HG02852 (cell line): ENCODE results near the gene FSIP1.

ENCODE experiments used
- ATAC-seq: cut with Tn5 transposase; IDR thresholded peaks from one replicate; pipeline ENCODE4 v1.9.1; 2021; ENCODE audit warnings: mild to moderate bottlenecking, moderate library complexity; ENCODE audit not compliant: unreplicated experiment

FSIP1 gene

DNA sequence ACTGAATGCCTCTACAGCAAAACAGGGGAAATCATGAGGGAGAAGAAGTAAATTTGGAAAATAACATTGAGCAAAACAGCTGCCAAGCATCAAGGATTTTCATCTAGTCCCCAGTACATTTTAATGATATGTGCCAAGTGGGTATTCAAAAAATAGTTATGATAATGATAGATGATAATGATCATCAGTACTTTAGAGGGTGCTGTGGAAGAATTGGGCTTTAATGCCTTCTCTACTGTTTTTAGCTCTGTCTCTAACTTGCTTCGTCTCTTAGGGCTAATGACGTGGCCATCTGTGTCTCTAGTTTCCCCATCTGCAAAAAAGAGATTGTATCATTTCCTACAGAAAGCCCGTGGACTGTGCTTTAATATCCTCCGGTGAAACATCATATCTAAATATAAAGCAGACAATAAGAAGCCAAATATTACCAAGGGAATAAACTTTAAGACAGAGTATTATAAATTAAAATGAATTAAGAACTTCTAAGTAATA is 10.2 kb upstream of the FSIP1 start:
- ATAC-seq, result no peak

DNA sequence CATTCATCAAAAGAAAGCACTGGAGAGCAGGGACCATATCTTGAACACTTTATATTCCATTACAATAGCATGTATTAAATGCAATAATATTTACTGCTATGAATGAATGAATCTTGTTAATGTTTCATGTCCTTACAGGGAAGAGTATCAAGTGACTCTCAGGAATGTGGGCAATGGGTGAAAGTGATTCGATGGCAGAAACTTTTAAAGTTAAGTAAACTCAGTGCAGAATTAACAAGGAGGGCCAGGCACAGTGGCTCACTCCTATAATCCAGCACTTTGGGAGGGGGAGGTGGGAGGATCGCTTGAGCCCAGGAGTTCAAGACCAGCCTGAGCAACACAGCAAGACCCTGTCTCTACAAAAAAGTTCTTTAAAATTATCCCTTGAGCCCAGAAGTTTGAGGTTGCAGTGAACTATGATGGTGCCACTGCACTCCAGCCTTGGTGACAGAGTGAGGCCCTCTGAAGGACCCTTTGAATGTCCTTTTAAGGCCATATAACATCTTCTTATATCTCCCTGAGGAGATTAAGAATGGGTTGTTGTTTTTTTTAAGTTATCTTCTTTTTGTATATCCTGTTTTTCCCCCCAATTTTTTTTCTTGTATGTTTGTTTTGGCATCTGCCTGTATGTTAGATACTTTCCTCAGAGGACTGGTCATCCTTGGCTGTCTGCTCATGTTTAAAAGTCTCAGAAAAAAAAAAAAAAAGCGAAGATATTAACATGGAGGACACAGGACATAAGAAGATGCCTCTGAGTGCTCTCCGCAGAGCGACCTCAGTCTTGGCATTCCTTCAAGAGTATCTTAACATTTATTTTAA is 9.6 kb upstream of the FSIP1 start:
- ATAC-seq, result no peak

DNA sequence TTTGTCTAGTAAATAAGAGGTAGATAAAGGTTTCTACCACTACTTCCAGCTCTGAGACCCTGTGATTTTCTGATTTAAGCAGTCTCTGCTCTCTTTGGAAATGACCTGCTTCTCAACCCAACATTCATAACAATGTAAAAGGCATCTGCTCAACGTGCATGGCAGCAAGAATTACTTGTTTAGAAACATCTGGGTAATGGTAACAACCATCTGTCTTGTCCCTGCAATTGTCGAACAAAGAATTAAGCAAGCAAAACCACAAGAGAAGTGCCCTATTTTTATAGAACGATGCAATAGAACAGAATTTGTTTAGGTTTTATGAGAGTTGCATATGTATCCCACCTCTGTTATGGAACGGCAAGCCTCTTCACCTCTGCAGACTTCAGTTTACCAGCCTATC is 7.1 kb upstream of the FSIP1 start:
- ATAC-seq, result no peak

DNA sequence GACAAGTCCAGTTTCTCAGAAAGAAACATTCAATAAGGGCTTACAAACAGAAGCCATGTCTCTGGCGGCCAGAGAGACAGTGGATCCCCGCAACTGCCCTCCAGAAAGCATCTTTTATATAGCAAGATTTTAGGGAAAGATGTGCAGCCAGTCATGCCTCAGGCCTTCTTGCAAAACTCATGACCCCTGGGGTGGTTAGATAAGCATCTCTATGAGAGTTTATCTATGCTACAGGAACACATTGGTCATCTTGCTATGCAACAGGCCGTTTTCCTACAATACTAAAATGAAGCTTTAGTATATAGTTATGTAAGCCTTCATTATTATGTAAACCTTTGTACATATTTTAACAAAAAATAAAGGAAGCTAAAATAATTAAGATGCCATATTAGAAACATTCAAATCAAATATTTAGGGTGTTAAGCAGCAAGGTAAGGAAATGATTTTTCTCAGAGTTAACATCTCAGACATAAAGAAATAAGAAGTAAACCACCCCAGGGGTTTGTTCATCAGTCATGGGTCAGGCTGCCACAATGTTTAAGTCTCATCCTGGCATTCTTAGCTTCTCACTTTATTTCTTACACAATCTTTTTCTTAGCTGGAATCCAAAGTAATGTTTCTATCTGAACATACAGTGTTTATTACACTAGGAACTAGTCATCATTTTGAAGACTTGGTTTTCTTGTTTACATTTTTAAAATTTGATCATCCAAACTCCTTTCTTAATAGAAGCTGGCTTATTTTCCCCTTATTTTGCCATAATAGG is 6.3 kb upstream of the FSIP1 start:
- ATAC-seq, result no peak

DNA sequence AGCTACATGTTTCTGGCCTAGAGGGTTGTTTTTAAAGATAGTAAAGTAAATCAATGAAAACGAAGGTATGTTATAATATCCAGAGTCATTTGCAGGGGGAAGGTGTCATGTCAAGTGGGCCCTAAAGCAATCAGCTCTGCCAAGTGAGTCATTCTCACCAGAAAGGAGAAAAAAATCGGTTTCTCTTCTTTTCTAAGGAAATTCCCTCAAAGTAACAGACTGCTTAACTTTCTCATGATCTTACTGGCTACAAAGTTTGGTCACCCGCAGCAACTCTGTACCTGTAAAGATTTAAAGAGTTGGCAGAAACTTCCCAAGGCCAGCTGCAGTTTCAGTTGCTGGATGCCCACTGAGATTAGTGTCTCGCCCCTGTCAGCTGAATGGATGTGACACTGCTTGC is 5.5 kb upstream of the FSIP1 start:
- ATAC-seq, result peak; percentile 54

DNA sequence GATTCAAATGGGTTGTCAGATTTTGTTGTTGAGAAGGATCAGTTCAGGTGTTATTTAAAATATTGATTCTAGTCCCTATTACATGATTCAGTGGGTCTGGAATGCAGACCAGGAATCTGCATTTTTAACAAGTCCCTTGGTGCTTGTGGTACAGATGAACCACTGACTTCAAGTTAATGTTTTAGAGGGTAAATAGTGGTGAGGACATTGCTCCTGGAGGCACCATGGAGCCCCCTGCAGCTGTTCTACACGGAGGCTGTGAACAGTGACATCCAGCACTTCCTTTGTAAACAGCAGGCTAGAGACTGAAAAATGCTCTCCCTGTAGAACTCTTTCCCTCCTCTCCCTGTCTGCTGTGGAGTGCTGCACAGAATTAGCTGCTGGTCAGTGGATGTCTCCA is 4.8 kb upstream of the FSIP1 start:
- ATAC-seq, result no peak

DNA sequence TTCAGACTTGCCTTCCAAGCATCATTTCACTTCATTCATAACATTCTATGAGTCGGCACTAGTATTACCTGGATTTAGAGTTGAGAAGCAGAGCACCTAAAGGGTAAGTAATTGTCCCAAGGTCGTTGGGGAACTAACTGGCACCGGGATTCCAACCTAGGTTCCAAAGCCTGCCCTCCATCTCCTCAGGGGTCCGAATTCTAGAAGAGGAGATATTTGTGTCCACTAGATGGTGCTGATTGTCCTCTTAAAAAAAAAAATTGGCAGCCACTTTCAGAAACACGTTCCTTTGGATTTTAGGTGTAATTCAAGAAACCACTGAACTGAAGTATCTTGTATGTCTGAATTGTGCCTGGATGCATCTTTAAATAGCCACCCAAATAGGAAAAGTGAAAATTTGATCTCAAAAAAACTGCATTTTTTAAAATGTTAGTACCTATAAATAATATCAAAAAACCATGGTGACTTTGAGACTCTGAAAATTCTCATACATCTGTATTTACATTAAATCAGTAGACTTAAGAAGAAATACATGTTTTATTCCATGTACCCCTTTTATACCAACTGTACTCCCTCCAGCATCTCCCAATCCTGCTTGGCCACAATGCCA is 3.9 kb upstream of the FSIP1 start:
- no peak for ATAC-seq

DNA sequence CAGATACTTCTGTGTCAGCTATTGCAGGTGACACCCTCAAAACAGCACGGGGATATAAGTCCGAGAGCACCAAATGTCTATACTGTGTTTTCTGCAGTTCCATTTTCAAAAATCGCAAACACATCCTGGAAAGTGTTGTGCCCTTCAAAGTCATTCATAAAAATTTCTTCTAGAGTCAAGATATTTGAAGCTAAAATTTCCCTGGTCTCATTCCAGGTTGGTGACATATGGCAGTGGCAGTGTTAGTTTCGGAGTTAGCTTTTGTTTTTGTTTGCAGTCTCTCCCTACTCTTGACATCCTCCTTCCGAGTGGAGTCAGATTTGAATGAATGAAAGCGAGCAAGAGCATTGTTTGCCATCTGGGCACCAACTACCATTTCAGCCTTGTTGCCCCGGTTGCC is 3.2 kb upstream of the FSIP1 start:
- no peak for ATAC-seq

DNA sequence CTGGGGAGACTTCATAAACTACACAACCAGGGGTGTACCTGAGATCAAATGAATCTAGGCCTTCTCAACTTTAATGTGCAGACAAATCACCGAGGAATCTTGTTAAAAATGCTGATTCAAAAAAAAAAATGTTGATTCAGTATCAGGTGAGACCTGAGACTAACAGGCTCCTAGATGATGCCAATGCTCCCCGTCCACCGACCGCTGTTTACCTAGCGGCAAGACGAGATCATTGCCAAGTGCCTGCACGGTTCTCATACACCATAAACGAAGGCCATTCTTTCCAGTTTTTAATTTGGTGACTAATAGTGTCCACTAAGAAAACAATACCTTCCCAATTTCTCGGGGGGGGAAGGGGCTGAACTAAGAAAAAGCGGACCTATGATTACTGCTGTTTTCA is 2.5 kb upstream of the FSIP1 start:
- ATAC-seq, result no peak

DNA sequence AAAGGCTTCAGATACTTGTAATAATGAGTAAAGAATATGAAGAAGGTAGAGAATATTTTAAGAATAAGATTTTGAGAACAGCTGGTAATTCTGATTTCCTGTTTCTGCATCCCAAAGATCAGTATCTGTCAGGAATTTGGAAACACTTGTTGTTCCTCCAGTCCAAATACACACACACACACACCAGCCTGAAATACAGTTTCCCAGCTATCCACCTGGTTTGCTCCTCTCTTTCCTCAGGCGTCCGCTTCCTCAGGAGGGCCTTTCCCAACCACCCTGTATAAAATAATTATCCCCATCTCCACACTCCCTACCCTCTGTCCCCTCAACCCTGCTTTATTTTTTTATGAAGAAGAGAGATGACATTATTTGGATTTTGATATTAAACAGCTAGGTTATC is 2.0 kb upstream of the FSIP1 start:
- no peak for ATAC-seq

DNA sequence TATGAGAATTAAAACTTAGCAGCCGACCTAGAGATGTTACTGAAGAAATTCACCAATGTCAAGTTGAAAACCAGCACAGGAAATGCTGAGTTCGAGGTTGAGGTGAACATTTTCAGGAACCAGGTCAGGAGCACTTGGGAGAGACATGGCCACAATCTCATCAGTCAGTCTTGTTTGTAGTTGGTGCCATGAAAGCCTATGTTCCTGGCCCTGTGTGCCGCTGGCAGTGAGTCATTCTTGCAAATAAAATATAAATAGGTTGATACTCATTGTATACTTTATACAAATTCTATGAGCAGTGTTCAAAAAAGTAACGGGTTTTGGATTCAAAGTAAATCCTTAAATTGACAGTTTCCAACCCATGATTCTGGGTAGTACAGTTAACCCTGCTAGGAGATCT is 1.5 kb upstream of the FSIP1 start:
- ATAC-seq, result no peak

DNA sequence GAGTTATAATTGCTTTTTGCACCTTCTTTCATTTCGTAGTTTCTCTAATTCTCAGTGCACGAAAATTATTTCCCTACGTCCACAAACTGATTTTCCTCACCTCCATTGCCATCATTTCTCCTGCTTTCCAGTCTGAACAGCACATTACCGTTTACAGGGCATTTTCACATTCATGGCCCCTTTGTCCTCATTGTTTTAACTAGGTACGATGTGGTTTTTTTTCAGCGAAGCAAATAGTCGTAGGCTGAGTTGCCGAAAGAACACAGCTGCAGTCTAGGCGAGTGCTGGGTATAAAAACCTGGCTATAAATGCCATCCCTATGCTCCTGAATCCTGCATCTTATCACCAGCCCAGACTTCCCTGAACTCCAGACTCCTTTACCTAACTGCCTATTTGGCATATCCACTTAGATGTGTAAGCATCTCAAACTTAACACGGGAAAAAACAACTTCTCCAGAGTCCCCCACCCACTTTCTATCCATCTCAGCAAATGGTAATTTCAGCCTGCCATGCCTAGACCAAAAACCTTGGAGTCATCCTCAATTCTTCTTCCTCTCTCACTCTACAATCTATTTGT is 691 bp upstream of the FSIP1 start:
- ATAC-seq, result no peak

DNA sequence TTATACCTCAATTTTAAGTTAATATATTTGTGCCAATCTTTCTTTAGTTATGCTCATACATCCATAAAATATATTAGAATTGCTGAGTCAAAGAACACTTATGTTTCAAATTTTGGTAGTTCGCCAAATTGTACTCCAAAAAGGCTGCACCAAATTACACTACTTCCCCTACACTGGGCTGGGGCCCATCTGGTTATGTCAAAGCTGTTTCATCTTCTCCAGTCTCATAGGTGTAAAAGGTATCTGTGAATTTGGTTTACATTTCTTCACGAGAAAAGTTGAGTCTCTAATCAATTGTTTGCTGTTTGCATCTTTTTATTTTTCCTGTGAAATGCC is 706 bp downstream of the FSIP1 start:
- ATAC-seq, result no peak

DNA sequence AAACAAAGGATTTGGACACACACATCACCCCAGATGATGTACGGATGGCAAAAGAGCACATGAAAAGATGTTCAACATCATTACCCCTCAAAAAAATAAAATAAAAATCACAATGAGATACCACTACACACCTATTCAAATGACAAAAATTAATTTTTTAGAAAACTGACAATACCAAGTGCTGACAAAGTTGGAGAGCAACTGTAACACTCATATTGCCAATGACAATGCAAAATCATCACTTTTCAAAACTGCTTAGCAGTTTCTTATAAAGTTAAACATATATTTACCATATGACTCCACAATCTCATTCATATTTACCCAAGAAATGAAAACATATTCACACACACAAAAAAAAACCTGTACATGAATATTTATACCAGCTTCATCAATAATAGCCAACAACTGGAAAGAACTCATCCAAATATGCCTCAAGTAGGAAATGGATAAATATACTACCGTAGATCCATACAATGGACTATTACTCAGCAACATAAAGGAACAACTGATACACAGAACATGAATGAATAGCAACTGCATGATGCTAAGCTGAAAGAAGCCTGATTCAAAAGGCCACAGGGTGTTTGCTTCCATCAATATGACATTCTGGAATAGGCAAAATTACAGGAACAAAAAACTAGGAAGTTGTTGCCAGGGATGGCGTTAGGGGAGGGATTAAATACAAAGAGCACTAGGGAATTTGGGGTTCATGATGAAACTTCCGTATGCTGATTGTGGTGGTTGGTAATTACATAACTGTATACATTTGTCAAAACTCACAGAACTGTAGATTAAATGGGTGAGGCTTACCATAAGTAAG is 1.3 kb downstream of the FSIP1 start:
- ATAC-seq, result no peak

DNA sequence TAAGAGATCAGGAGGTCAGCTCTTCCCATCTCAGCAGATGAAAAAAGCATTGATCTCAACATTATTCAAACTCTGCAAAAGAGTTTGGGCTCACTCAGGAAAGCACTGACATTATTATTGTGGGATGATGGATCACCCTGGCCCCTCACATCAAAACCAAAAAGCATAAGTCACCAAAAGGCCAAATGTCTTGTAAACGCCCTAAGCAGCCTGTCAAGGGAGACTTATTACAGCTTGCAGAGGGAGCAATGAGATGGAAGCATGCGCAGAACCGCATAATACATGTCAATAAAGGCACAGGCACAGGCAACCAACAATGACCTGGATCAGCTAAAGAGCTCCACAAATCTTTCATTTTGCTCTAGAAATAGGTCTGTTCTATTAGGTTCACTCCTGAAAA is 4.6 kb downstream of the FSIP1 start:
- ATAC-seq, result no peak

DNA sequence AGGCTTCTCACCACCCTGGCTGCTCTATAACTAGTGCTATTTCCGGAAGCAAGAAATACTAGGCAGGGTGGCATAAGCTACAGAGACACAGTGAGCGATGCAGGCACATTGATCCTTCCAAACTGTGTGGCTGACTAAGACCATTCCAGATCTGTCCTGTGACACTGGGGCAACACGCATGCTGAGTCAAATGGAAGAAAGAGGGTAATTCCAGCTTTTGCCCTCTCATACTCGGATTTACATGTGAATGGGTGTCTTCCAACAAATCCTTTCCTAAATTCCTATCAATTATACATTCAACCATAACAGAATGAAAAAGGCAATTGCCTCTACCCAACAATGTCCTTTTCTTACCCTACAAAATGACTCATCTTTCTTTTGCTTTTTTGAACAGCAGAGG is 5.1 kb downstream of the FSIP1 start:
- no peak for ATAC-seq

DNA sequence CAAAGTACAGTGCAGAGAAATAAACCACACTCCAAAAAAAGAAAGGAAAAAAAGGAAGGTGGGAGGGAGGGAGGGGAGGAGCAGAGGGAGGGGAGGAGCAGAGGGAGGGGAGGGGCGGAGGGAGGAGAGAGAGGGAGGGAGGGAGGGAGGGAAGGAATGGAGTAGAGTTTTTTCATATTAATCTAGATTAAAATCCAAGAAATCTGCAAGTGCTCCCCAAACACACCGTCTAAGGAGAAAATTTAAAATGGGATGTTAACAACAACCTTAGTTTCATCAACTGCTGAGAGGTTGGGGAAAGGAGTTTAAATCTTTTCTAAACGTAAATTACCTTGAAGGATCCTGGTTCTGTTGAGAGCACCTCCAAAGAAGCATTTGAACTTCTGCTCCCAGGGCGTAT is 6.6 kb downstream of the FSIP1 start:
- no peak for ATAC-seq

DNA sequence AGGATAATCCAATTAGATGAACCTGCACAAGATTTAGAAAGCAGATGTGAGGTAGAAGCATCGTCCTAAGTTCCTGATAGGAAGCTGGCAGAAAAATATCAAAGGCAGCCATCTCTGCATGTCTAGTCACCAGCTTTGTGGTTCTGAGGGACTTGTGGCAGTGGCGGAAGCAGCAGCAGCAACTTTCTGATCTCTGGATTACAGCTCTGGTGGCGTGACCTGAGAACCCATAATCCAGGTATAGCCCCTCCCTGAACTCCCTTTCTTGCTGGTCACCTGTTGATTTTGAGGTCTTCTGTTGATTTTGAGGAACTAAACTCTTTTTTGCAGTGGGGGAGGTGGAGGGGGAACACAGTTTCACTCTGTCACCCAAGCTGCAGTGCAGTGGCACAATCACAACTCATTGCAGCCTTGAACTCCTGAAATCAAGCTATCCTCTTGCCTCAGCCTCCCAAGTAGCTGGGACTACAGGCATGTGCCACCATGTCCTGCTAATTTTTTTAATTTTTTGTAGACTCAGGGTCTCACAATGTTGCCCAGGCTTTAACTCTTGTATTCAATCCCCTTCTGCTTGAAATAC is 7.9 kb downstream of the FSIP1 start:
- no peak for ATAC-seq

DNA sequence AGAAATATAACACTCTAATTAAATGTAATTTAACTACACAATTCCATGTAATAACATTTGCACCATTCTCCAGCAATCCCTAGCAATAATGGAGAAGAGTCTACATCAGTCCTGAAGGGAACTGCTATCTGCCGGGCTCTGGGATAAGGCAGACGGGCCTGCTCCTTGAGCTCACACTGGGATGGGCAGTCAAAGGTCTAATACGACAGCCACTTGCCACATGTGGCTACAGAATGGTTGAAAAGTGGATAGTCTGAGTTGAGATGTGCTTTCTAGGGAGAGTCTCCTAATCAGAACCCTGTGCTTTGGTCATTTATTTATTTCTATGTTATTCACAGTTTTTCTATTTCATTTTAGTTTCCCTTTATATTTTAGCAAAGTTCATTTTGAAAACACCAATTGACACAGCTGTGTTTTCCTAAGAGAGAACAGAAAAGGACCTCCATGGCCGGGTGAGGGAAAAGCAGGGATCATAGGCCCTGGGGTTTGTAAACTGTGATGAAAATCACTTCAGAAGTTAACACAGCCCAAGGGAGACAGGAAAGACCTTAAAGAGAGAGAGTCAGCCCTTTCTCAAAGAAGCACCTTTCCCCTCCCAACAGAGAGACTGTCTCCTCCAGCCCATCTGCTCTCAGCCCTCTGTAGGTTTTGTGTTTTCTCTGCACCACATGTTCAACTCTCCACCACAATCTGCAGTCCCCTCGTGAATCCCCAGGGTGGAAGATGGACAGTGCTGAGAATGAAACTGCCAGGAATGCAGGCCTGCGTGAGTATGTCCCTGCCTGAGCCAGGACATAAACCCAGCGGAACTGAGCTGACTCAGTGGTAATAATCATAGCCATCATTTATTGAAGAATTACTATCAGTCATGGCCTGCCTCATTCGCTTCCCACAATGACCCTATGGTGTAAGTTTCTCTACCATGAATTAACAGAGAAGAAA is 11.6 kb downstream of the FSIP1 start:
- ATAC-seq, result no peak
